SU-DHL-6 (cell line): Measurements from ENCODE around the gene NTRK3.

Experiments
- H2AFZ ChIP-seq: fragments of 200-600 bp; sonication (generic); 2 replicates; pipeline ENCODE4 v1.6.1; 2014; ENCODE audit warnings: low read depth, mild to moderate bottlenecking, moderate library complexity, mixed read lengths, antibody characterized with exemption, low read length; ENCODE audit not compliant: severe bottlenecking
- H3F3A ChIP-seq: fragments of 200-600 bp; shearing (Covaris generic); 2 replicates; pipeline ENCODE4 v1.6.0; 2016; ENCODE audit warnings: antibody characterized with exemption, mild to moderate bottlenecking; ENCODE audit not compliant: insufficient read depth
- H3K27ac ChIP-seq: fragments of 200-600 bp; sonication (generic); 2 replicates; pipeline ENCODE4 v1.5.1; 2016; ENCODE audit warnings: low read depth, mild to moderate bottlenecking, low read length, moderate library complexity, mixed read lengths
- H3K27me3 ChIP-seq: fragments of 200-600 bp; sonication (generic), shearing (Covaris generic); 2 replicates; pipeline ENCODE4 v1.6.0; 2014; ENCODE audit warnings: mild to moderate bottlenecking, low read length
- H3K36me3 ChIP-seq: fragments of 200-600 bp; sonication (generic); 2 replicates; pipeline ENCODE4 v1.6.1; 2014; ENCODE audit warnings: mild to moderate bottlenecking, low read length, mixed read lengths
- H3K4me2 ChIP-seq: fragments of 300-600, 200-600 bp; shearing (Covaris generic), sonication (generic); 2 replicates; pipeline ENCODE4 v1.6.0; 2014; ENCODE audit warnings: low read length, low read depth, mild to moderate bottlenecking; ENCODE audit not compliant: poor library complexity, severe bottlenecking
- H3K4me3 ChIP-seq: fragments of 200-600 bp; sonication (generic); 2 replicates; pipeline ENCODE4 v1.5.1; 2014; ENCODE audit warnings: antibody characterized with exemption, low read length, mild to moderate bottlenecking, mixed read lengths; ENCODE audit not compliant: insufficient read depth, poor library complexity, severe bottlenecking
- H3K79me2 ChIP-seq: fragments of 200-600 bp; sonication (generic); 2 replicates; pipeline ENCODE4 v1.6.1; 2014; ENCODE audit warnings: mild to moderate bottlenecking, low read length, moderate library complexity; ENCODE audit not compliant: insufficient read depth
- H3K9ac ChIP-seq: fragments of 200-600 bp; sonication (generic); 2 replicates; pipeline ENCODE4 v1.7.0; 2014; ENCODE audit warnings: mild to moderate bottlenecking, low read length
- H3K9me2 ChIP-seq: fragments of 200-600 bp; sonication (generic); replicated peaks from 2 replicates; pipeline ENCODE4 v1.6.1; 2014; ENCODE audit warnings: low read length; ENCODE audit not compliant: insufficient read depth
- H3K9me3 ChIP-seq: fragments of 200-600 bp; sonication (generic); 2 replicates; pipeline ENCODE4 v1.6.1; 2014; ENCODE audit warnings: low read length, mixed read lengths; ENCODE audit not compliant: insufficient read depth
- H4K20me1 ChIP-seq: fragments of 200-600 bp; sonication (generic); 2 replicates; pipeline ENCODE4 v1.6.1; 2014; ENCODE audit warnings: low read depth, mild to moderate bottlenecking, antibody characterized with exemption, low read length, moderate library complexity, mixed read lengths
- CTCF ChIP-seq: fragments of 200-600 bp; sonication (generic); IDR thresholded peaks from one replicate; pipeline ENCODE4 v1.5.1; 2017; ENCODE audit warnings: antibody characterized with exemption, mild to moderate bottlenecking, low read length, moderate library complexity; ENCODE audit not compliant: insufficient read depth, poor library complexity, severe bottlenecking
- EZH2phosphoT487 ChIP-seq: fragments of 200-600 bp; sonication (generic), shearing (Covaris generic); conservative IDR thresholded peaks from 2 replicates; pipeline ENCODE4 v1.6.1; 2018; ENCODE audit warnings: mild to moderate bottlenecking, antibody characterized with exemption, low read length, moderate library complexity, mixed read lengths

NTRK3 gene

GRCh38 chr15:88124199-88124598 is 132.3 kb downstream of the NTRK3 start:
- Histone ChIP-seq H4K20me1 (no peaks in the 10 kb centered on the region), H3K4me2 (no peak overlapping the region), H3K4me3 (no peak overlapping the region), H3K9ac (no peak overlapping the region), H3F3A (no peaks in the 10 kb centered on the region), H3K27me3 (no peaks in the 10 kb centered on the region), H2AFZ (no peak overlapping the region), H3K27ac (no peak overlapping the region), H3K36me3 (no peaks in the 10 kb centered on the region), H3K9me2 (no peaks in the 10 kb centered on the region), H3K9me3 (no peaks in the 10 kb centered on the region), H3K79me2 (no peaks in the 10 kb centered on the region)
- TF ChIP-seq CTCF (no peak), EZH2phosphoT487 (no peak)

- H3K9me3 ChIP-seq = no peaks in the 10 kb centered on the region
- H3K27me3 ChIP-seq = no peaks in the 10 kb centered on the region
- H3F3A ChIP-seq = no peaks in the 10 kb centered on the region
- TF ChIP-seq CTCF (no peak), EZH2phosphoT487 (no peak)
- H3K9me2 ChIP-seq = no peaks in the 10 kb centered on the region
- no peak overlapping the region for H2AFZ ChIP-seq
- H3K4me3 ChIP-seq = no peak overlapping the region
- no peaks in the 10 kb centered on the region for H3K36me3 ChIP-seq
- no peak overlapping the region for H3K27ac ChIP-seq
- H4K20me1 ChIP-seq = no peaks in the 10 kb centered on the region
- H3K79me2 ChIP-seq = no peaks in the 10 kb centered on the region
- H3K4me2 ChIP-seq = no peak overlapping the region
- H3K9ac ChIP-seq = no peak overlapping the region
Measured at GRCh38 chr15:88121968-88122530, 134.5 kb downstream of the NTRK3 start.

GRCh38 chr15:88120026-88120425 is 136.5 kb downstream of the NTRK3 start:
- Histone ChIP-seq H3K9ac (no peak overlapping the region), H3K27ac (no peak overlapping the region), H3K27me3 (no peaks in the 10 kb centered on the region), H2AFZ (no peak overlapping the region), H3K9me3 (no peaks in the 10 kb centered on the region), H4K20me1 (no peaks in the 10 kb centered on the region), H3K4me3 (no peak overlapping the region), H3K79me2 (no peaks in the 10 kb centered on the region), H3K4me2 (no peak overlapping the region), H3K36me3 (no peaks in the 10 kb centered on the region), H3F3A (no peaks in the 10 kb centered on the region), H3K9me2 (no peaks in the 10 kb centered on the region)
- TF ChIP-seq EZH2phosphoT487 = no peak
- TF ChIP-seq CTCF = no peak
